Neural progenitor cell (in vitro differentiated cells): Measurements from ENCODE around the gene JDP2.

Experiments used
- CTCF ChIP-seq: fragments of 200-600 bp; sonication (generic); IDR thresholded peaks from 2 replicates; pipeline ENCODE4 v1.5.1; 2017; ENCODE audit warnings: antibody characterized with exemption, mild to moderate bottlenecking
- EZH2 ChIP-seq: fragments of 200-600 bp; sonication (generic); IDR thresholded peaks from 2 replicates; pipeline ENCODE4 v1.6.1; 2017; ENCODE audit warnings: antibody characterized with exemption, mild to moderate bottlenecking, moderate library complexity
- EZH2phosphoT487 ChIP-seq: fragments of 200-600 bp; sonication (generic); IDR thresholded peaks from 2 replicates; pipeline ENCODE4 v1.6.1; 2017; ENCODE audit warnings: antibody characterized with exemption

- TF ChIP-seq CTCF (no peak), EZH2 (no peak), EZH2phosphoT487 (no peak)
Observed at GRCh38 chr14:75380656-75381055, 47.2 kb upstream of the JDP2 start.
